COLO668 (cell line): ENCODE results near the gene POPDC2.

ENCODE experiments used
- DNase-seq: peaks from one replicate; lab custom pipeline; 2025; ENCODE audit not compliant: unreplicated experiment; lab: John Stamatoyannopoulos, UW

The POPDC2 gene

DNA sequence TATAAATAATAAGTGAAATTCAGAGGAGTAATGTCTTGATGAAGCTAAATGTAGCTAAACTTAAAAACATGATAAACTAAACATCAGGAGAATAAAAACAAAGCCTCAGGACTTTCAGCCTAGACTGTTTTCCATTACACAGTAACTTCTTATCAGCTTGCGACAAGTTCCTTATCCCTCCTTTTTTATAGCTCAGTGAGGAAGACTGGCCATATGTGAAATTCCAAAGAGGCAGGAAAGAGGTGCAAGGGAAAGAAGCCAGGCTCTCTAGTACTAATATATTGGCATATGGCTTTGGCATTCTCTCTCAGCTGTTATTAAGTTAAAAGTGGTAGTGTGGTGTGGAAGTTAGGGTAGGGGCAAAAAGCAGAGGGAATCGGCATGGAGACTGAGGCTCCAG, 12.4 kb upstream of the POPDC2 start:
- no peak for DNase-seq

DNA sequence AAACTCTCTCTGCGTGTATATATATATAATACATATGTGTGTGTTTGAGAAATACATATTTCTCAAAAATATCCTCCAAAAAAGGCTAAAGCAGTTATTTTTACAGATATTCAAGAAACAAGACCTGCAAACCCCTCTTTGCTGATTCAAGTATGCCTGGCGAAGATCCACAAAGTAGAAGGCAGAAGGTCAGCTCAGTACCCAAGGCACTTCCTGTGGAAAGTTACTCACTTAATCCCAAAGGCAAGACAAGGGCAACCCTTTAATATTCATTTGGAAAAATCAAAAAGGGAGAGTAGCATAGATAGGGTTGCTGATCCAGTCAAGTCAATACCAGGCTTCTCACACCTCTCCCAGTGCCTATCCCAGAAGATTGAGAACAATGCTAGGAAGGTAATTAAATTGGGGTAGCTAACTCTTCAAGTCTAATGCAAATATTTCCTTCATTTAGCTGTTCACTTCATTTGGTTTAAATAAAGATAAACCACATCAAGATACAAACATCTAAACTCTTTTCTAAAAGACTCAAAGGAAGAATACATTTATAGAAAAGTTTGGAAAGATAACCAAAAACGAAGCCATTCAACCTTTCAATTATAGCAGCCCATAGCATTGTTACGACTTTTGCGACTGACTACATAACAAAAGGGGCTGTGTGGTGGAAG, 9.6 kb upstream of the POPDC2 start:
- DNase-seq, result no peak

DNA sequence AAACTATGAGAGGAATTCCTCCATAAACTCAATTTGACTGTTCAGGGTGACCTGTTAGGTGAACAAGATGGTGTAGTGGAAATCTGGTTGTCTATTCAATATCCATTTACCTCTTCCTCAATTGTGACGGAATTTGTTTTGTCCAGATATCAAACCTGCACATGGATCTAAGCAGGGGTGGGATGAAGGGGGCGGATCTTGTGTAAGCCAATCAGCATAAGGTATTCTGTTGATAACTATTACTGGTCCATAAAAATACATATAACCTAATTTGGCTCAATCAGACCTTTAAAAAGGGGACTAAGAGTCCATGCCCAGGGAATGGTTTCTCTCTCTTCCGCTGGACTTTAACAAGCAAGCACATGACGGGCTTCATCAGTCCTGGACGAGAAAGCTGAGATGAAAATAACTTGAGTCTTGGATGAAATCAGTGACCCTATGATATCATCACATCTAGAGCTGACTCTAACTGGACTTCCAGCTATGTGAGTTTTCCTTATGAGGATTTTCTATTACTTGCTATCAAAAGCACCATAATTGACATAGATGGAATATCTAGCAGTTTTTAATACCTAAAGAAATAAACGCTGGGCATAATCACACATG, 5.7 kb upstream of the POPDC2 start:
- no peak for DNase-seq

GRCh38 chr3:119664850-119665379, 4.5 kb upstream of the POPDC2 start:
- no peak for DNase-seq

DNA sequence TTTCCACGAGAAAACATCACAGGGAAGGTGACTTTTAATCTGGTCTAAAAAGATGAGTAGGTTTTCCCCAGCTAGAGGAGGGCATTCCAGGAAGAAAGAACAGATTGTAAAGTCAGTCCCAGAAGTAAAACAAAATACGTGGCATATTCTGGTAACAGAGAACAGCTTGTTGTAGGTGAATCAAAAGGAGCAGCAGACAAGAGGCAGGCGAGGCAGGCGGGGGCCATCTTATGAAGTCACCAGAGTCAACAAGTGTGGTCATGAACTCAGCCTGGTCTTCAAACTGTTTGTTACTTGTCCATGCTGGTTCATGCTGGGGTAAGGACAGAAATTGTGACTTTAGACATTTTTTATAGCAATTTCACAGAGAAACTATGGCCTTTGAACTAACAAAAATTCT, 4.0 kb upstream of the POPDC2 start:
- no peak for DNase-seq

- DNase-seq, result no peak
Observed at GRCh38 chr3:119663885-119664284, 3.5 kb upstream of the POPDC2 start.

DNA sequence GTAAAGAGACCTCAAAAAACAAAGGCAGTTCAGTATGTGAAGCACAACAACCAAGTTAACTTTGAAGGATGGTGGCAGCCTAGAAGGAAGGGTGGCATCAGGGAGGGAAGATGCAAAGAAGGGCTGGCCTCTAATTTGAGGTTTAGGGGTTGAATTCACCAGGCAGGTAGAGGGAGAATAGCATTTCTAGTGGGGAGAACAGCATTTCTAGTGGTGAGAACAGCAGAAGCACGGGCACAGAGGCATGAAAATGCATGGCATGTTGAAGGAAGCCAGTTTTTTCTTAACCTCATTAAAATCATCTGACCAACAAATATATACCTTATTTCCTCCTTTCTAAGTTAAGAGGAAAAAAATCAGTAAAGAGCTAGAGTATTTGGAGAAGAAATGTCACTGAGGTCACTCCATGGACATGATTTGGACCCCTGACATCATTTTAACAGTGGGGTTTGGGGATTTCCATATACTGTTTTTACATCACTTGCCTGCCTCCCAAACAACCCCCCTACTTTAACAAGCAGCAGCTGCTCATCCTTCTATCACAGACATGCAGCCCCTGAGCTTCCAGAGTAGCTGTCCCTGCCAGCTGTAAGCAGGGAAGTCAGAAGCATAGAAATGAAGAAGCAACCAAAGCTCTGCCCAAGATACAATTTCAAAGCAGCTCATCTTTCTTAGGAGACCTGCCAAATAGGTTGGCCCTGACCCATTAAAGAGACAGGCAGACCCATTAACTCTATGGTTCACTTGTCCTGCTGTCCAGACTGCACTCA, 2.4 kb upstream of the POPDC2 start:
- DNase-seq, result no peak

DNA sequence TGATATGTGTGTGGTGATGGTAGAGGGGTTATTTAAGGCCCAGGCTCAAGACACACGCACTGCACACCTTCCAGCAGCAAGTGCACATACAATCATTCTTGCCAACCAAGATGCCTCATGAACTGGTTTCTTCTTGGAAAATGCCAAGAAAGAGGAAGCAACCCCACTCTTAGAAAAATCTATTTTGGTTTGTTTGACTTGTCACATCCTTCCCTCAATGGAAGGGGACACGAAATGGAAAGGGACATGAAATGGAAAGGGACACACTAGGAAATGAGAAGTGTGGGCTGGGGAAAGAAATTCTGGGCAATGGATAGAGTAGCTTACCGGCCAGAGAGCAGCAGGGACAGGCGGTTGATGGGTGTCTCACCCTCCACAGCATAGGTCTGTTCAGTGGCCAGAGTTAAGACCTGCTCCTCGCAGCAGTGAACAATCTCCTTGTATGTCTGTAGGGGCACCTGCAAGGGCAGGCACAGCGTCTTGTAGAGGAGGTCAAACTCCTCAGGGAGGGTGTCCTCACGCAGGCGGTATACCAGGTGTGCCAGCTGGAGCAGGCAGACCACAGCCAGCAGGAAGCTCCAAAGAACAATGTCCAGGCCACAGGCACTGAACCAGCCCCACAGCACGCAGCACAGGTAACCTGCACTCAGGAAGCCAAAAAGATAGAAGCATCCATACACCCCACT, 640 bp downstream of the POPDC2 start:
- DNase-seq, result no peak

DNA sequence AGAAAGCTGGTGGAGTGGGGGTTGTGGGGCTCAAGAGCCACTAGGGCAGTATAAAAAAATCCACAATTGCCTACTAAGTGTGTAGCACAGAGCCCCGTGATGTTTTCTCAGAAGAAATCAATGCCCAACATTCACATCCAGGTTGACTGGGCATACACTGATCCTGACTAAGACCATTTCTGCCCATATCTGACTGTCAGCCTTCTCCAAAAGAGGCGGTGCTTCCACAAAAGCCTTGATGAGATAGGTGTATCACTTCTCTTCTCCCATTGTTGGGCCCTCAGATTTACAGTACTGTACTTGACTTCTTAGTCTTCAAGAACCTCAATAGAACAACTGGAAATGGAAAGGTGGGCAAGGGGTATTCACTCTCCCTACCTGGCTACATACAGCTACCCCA, 1.4 kb downstream of the POPDC2 start:
- DNase-seq, result no peak

- no peak for DNase-seq
Observed at GRCh38 chr3:119657887-119658702, 2.3 kb downstream of the POPDC2 start.

GRCh38 chr3:119653876-119654275, 6.5 kb downstream of the POPDC2 start:
- DNase-seq, result no peak

- DNase-seq, result no peak
Observed at GRCh38 chr3:119652306-119653033, 7.9 kb downstream of the POPDC2 start.

DNA sequence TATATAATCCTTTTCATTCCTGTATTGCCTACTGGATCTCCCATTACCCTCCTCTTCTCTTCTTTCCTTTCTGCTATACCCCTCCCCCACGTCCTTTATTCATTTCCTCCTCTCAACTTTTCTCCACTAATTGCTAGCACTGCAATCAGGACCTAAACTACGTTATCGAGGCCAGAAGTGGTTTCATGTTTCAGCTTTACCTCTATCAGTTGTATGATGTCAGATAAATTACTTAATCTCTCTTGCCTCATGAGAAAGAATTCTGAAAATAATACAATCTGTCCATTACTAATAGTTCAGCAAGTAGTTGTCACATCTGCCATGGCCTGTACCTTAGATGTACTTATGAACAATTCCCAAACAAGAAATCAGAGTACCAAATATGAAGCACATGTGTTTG, 10.6 kb downstream of the POPDC2 start:
- DNase-seq, result no peak

GRCh38 chr3:119647843-119648575, 12.4 kb downstream of the POPDC2 start:
- DNase-seq, result no peak

GRCh38 chr3:119647171-119647570, 13.2 kb downstream of the POPDC2 start:
- no peak for DNase-seq

DNA sequence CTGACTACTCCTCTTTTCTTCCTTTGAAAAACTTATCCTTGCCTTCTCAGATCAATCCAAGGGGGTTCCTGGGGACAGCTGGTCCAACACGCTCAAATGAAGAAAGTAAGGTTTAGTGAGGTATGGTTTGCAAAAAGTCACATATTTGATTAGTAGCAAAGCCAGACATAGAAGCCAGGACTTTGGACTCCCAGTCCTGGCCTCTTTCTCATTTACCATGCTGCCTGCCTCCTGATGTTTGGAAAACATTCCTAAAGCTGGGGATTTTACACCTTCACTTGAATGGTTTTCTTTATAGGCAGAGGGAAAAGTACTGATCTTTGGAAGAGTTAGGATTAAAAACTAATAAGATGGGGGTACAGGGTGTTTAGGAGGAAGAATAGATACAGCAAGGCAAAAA, 14.6 kb downstream of the POPDC2 start:
- DNase-seq, result no peak

- no peak for DNase-seq
Observed at GRCh38 chr3:119644481-119644880, 15.9 kb downstream of the POPDC2 start.

DNA sequence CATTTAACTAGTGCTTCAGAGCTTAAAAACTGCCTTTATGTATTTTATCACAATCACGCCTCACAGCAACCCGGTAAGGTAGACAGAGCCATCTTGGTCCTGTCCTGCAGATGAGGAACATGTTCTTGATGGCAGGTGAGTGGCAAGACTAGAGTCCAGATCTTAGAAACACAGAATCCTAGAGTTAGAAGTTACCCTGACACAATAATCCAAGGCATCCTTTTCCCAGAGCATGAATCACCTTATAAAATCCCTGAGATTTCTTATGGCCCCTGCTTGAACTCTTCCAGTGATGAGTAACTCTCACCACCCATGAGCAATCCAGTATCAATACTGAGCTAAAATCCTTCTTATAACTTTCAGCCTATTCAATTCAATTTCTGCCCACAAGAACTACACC, 16.9 kb downstream of the POPDC2 start:
- DNase-seq, result no peak

GRCh38 chr3:119642746-119643473, 17.5 kb downstream of the POPDC2 start:
- DNase-seq, result no peak
